Measurements from ENCODE around the gene TNFRSF1B.

TNFRSF1B gene

DNA sequence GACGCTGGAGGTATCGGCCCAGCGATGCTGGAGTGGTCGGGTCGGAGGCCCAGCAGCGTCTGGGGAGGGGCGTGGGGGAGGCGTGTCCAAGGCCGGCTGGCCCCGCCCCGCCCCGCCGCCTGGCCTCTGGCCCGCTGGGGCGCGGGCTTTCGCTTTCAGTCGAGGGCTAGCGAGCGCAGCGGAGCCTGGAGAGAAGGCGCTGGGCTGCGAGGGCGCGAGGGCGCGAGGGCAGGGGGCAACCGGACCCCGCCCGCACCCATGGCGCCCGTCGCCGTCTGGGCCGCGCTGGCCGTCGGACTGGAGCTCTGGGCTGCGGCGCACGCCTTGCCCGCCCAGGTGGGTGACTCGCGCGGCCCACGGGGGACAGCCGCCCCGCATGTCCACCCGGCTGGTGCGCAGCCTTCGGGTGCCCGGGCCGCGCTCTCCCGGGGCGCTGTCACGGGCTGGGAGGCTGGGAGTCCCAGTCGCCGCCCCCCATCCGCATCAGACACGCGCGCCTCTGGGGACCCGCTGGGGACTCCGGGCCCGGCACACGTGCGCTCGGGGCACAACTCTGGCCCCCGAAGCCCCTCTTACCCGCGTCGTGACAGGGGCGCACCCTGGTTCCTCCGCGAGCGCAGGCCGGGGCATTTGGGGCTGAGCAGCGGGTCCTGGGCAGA lies at the start of gene TNFRSF1B:
Gene TNFRSF1B (plus strand): TSS at position 158 of the 659 bp plus-strand sequence. CDS start 101 bp downstream, at position 259.
- peak; percentile 91 for DNase-seq

DNA sequence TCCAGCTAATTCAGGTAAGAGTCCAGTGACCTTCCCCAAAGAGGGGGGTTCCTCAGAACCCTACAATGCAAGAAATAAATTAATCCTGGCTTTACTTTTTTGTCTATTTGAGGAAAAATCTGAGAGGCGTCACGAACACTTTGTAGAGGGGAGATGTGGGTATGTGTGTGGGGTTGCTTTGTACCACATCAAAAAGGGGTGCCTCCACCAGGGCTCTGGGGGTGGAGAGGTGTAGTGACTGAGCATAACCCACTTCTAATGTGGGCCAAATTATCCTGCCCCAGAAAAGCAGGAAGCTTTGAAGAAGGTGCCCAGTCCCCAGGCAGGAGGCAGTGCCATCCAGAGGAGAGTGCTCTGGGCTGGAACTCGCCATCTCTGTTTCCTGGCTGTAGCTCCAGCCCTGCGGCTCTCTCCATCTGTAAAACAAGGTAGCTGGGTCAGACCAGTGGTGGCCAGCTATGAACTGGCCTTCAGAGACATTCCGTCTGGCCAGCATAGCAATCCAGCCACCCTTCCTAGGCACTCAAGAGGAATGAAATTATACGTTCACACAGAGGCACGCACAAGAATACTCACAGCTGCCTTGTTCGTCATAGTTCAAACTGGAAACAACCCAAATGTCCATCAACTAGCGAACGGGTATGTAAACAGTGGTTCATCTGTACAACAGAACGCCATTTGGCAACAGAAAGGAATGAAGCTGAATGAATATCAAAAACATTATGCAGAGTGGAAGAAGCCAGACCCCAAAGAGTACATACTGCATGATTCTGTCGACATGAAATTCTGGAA lies 45.4 kb upstream of the TNFRSF1B start:
- no peak for DNase-seq

DNA sequence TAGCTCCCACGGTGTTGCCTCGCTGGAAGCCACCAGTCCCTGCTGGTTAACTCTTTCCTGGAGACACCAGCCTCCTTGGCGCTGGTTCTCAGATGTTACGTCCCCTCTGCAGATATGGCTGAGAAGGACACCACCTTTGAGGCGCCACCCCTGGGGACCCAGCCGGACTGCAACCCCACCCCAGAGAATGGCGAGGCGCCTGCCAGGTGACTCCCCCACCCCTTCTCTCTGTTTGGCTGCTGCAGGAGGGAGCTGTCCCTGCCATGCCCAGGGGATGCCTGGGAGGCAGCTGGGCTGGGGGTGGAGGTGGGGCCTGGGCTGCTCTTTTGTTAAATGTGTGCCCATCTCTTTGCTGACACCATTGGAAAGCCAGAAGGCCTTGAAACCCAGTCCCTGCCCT lies 43.6 kb upstream of the TNFRSF1B start:
- no peak for DNase-seq

DNA sequence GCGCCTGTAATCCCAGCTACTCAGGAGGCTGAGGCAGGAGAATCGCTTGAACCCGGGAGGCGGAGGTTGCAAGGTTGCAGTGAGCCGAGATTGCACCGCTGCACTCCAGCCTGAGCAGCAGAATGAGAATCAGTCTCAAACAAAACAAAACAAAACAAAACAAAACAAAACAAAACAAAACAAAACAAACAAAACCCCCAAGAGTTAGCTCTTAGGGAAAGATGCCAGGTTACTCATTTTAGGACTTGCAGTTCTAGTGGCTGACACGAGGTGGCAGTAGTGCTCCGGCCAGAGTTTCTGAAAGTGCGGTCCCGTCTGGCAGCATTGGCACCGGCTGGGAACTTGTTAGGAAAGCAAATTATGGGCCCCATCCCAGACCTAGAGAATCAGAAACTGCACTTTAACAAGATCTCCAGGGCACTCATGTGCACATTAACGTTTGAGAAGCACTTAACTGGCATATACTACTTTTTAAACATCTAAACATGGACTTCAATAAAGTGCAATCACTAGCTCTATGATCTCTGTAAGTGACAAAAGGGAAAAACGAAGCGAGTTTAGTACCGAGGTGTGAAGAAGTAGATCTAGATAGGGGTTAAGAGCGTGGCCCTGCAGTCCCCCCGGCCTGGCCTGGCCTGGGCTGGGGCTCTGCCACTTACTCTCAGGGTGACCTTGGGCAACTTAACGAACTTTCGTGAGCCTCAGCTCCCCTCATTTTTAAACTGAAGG lies 41.9 kb upstream of the TNFRSF1B start:
- DNase-seq = peak; percentile 92

DNA sequence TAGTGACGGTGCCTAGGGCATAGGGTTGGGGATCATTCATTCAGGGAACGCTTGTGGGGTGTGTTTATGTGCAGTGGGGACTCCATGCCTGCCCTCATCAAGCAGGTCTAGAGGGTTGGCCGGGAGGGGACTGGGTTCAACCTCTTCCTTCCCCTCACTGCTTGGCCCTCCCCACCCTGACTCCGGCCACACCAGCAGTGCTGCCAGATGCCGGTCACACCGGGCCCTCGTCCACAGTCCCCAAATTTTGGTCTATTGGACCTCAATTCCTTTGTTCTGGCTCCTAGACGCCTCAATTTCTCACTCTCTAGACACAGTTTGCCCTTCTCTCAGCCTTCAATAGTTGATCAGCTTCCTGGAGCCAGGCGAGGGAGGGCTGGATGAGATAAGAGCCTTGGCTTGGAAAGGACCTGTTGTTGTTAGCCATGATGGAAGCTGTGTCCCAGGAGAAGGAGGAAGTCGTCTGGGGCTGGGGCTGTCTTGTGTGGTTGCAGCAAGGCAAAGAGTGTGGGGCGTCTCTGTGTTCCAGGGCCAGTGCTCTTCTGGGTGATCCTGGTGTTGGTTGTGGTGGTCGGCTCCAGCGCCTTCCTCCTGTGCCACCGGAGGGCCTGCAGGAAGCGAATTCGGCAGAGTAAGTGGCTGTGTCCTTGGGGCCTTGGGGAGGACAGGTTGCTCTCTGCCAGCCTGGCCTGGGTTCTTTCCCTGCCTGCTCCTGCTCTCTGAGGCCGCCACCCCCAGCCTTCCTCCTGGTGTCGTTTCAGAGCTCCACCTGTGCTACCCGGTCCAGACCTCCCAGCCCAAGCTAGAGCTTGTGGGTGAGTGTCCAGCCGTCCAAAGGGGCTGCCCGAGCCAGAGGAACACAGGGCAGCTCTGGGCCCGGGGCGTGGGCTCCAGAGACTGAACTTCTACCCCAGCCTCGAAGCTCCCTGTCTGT lies 41.1 kb upstream of the TNFRSF1B start:
- peak; percentile 61 for DNase-seq

DNA sequence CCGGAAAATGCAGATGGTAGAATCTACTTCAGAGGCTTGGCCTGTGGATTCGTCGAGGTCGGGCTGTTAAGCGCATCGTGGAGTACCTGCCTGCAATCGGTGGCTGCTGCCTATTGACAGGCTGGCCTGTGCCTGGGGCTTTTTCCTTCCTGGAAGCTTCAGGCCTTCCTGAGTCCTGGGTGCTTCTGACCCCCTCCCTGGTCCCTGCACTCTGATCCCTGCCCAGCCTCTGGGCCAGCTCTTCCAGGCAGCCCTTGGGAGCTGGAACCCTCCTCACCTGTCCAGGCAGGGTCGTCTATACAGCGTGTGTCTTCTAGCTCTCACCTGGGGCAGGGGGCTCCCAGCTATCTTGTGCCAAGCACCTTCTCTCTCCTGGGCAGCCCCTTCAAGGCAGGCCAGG lies 40.0 kb upstream of the TNFRSF1B start:
- no peak for DNase-seq

DNA sequence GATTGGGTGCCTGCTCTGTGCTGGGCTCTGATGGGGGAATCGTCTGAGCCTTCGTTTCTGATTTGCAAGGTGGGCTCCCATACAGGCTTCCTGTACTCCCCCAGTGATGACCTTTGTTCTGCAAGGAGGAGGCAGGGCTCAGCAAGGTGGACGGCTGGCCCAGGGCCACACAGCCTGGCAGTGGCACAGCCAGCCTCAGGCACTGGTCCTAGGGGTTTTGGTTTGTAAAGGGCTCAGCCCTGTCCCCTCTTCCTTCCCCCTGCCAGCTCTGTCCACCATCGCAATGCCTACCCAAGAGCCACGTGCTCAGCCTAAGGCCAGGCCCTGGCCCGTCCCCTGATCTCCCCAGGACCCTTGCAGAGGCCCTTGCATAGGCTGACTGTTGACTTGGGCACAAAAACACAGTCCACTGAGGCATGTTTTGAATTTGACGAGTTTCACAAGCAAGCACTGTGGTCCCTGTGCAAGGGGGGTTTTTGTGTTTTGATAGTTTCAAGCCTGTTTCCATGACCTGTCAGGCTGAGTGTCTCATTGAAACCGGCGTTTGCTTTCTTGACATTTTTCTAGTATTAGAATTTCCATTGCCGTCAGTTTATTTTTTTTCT lies 39.5 kb upstream of the TNFRSF1B start:
- peak; percentile 62 for DNase-seq

DNA sequence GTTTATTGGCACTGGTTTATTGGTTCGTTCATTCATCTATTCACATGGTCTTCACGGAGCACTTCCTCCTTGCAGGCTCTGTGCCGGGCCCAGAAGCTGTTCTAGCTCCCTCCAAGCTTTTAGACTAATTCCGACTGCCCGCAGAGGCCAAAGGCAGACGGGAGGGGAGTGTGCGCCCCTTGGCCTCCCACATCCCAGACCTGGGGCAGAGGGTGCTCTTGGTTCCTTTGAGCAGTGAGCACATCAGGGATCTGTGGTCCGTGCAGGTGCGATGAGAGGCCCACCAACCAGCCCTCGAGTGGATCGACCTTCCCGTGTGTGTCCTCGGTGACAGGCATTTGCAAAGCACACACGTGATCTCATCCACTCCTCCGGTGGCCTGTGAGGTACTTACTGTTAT lies 38.7 kb upstream of the TNFRSF1B start:
- DNase-seq = no peak

DNA sequence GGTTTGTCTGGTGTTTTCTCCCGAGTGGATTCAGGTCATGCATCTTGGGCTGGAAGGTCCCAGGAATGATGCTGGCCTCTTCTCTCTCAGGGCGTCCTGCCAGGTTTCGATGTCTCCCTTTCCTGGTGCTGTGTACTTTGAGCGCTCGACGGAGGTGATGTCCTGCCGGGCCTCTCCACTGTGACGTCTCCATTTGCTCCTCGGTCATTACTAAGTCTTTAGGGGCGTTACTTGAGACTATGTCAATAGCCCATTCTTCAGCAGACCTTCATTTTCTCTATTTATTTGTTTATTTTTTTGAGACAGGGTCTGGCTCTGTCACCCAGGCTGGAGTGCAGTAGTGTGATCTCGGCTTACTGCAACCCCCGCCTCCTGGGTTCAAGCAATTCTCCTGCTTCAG lies 37.2 kb upstream of the TNFRSF1B start:
- DNase-seq = no peak

DNA sequence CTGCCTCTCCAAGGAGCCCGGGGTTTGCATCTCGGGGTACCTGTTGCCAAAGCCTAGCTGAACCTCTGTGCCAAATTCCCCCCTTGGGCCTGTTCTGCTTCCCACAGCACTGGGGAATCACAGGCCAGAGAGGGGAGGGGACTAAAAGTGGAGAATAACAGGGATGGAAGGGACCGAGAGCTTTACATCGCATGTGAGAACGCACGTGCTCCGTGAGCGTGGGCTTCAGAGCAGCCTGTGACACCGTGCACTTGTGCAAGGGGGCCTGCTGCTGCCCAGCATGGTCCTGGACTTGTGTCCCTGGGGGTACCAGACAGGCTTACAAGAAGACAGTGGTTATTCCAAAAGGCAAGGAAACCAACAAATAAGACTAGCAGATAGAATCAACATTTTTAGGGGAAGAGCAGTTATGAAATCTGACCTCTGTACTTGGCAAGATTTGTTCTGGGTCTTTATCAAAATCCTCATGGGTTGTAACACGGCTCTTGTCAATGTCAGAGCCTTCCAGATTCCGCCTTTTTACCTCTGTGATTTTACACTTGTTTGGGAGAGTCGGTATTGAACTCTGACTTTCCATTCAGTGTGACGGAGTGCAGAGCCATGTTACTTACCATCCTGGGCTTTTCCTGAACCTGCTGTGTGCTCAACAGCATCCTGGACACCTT lies 36.2 kb upstream of the TNFRSF1B start:
- no peak for DNase-seq

DNA sequence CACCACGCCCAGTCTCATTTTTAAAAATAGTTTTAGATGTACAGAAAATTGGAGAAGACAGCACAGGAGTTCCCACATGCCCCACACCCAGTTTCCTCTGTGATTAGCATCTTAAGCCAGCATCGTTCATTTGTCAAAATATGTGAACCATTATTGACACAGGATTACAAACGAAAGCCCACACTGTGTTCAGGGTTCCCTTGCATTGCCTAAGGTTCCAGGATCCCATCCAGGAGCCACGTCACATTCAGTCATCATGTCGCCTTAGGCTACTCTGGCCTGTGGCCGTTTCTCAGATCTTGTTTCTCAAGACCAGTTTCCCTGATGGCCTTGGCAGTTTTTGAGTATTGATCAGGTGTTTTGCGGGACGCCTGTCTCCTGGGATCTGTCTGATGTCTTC lies 34.7 kb upstream of the TNFRSF1B start:
- DNase-seq = no peak

DNA sequence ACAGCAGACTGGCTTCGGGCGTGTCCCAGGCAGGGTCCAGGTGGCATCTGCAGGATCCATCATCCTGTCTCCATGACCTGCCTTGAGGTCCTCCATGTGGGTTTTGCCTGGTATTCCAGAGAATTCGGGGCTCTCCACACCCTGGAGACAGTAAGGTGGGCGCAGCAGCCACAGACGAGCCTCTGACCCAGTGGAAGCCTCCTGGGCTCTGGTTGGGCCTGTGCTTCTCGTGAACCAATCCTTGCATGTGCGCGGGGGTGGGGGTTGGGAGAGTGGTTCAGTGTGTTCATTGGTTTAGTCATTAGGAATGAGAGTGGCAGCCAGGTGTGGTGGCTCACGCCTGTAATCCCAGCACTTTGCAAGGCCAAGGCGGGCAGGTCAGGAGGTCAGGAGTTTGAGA lies 32.1 kb upstream of the TNFRSF1B start:
- DNase-seq = no peak

DNA sequence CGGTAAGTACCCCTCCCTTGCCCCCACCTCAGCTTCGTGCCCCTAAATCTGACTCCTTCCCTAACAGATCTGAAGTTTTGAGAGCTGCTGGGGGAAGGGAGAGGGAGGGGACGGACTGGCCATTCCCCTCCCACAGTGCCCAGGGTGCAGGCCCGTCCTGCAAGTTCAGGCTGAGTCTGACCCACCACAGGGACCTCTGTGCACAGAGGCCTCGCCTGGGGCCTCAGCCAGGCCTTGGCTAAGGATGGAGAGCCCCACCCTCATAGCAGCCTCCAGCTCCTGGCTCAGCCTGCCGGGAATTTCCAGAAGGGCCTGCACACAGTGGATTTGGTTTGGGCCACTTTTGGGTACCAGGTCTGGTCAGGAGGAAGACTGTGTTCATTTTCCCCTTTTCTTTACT lies 31.2 kb upstream of the TNFRSF1B start:
- peak; percentile 60 for DNase-seq

DNA sequence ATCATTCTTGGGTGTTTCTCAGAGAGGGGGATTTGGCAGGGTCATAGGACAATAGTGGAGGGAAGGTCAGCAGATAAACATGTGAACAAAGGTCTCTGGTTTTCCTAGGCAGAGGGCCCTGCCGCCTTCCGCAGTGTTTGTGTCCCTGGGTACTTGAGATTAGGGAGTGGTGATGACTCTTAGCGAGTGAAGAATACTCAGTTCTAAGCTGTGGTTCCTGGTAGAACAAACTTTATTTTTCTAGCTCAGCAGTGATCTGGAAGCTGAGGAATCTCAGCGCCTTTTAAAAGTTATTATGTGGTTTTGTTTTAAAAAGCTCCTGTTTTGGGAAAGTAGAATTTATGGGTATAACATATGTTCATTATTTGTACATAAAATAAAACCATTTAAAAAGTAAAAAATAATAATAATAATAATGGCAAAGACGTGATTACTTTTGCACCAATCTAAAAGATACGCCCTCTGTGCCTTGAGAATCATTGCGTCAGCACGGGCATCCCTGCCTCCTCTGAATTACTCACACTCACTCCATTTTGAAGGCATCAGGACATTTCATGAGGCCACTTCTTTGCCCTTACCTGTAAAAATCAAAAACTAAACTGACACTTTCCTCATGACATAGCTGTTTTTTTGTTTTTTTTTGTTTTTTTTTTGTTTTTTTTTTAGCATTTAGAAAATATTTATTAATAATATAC lies 29.7 kb upstream of the TNFRSF1B start:
- DNase-seq = no peak

DNA sequence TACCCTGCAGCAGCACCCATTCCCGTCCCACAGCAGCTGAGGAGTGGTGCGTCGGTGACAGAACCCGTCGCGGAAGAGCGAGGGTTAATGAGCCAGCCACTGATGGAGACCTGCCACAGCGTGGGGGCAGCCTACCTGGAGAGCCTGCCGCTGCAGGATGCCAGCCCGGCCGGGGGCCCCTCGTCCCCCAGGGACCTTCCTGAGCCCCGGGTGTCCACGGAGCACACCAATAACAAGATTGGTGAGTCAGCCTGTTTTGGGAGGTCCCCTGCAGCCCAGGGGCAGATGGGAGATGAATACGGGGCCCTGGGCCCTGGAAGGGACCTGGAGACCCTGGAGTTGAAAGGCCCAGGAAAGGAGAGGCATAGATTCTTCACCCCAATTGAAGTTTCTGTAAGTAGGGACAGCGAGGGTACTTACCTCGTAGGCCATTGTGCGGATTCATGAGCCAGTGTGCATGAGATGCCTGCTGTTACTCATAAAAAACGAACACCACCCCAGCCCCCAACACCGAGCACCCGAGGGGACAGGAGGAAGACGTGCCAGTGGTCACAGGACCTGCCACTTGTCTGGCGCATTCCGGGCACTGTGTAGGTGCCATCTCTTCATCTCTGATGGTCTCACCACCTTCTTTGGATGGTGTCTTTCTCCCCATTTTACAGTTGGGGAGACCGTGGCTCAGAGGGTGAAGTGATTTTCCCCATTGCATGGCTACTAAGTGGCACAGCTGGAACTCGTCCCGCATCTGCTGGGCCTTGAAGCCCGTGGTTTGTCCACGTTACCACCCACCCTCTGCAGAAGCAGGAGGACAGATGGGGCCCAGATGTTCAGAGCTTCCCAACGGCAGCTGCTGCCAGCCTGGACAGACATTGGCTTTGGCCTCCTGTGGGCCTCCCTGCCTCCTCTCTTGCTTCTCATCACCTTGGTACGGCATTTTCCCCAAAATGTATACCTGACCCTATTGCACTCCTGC lies 28.3 kb upstream of the TNFRSF1B start:
- DNase-seq = no peak

DNA sequence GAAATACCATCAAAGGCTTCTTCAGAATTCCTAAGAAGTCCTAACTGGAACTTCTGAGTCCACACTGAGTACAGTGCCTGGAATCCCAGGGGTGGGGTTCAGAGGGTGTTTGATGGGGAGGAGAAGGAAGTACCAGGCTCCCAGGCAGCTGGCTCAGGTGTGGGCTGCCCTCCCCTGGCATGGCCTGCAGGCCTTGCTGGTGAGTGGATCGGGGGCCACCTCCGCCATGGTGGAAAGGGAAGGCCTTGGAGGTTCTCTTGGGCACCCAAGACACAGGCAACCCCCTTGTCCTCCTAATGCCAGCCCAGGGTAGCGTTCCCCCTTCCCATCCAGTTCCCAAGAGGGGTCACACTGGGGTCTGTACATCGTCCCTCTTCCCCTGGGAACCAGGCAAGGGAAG lies 26.8 kb upstream of the TNFRSF1B start:
- DNase-seq = no peak

DNA sequence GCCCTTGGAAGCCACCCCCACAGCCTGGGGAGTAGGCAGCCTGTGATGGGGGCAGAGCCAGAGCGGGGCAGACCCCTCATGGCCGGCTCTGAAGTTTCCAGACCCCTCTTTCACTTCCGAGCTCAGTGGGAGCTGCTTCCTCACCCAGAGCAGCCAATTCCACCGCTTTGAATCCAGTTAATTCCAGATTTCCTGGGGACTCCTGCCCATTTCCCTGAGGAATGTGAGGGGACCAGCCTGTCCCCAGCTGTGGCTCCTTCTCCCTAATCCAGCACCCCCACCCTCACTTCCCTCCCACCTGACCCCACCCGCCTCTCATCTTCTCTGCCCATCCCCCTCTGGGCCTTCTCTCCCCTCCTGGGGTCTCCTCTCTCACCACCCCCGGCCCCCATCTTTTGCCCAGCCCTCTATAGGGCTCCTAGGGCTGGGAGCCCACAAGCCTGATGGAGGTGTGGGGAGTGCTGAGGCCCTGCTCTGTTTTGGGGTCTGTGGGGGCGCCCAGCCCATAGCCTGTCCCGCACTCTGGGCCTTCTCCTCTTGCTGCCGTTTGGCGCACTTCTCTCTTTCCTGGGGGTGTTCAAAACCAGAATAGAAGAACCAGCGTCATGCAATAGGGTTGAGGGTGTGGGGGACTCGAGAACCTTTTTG lies 26.2 kb upstream of the TNFRSF1B start:
- DNase-seq = no peak

DNA sequence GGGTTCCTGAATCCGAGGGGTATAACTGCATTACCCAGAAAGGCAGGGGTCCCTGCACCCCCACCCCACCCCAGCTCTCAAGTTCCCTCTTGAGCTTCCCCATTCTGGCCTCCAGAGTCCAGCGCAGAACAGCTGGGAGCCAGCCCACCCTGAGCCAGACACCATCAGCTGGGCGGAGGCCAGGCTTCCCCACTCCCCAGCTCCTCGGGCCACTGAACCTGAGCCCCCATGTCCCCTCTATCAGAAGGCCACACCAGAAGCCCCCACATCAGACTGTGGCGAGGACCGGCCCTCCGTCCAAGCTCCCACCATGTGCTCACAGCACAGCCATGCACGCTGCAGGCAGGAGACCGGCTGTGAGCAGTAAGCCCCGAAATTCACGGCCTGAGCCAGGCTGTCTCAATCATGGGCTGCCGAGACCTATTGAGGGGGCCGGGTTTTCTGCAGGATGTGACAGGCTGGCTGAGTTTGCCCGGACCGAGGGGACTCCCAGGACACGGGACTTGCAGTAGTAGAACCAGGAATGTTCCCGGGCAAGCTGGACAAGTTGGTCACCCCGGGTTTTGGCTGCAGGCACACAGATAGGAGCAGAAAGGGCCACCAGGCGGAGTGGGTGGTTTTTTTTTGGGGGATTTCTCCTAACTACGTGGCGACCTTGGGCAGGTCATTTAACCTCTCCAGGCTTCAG lies 25.5 kb upstream of the TNFRSF1B start:
- no peak for DNase-seq

Data from activated effector memory CD4-positive, alpha-beta T cell treated with anti-CD3 and anti-CD28 coated beads, Interleukin-2, amount 50 U/mL, for 16 hours (primary cell).